COR-L47 (cell line): ENCODE data around the gene FAM81A.
"Not testable (repeated sequence)": the region's sequence is repeated elsewhere in the genome, so short reads cannot be mapped to it uniquely, and the experiment has no call there.

ENCODE experiments used
- DNase-seq: peaks from one replicate; lab custom pipeline; 2025; lab: John Stamatoyannopoulos, UW

The FAM81A gene

DNA sequence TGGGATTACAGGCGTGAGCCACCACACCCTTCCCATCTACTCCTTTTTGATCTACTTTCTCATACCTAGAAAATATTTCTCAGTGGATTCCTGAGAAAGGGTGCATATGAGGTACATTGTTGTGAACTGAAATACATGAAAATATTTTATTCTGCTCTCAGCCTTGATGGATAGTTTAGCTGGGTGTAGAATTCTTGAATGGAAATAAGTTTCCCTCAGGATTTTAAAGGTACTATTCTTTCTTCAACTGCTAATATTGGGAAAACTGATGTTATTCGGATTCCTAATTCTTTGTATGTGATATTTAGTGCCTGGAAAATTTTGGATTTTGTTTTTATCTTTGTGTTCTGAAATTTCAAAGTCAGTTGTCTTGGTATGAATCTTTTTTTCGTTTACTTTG, 9.1 kb upstream of the FAM81A start:
- DNase-seq, result not testable (repeated sequence)

DNA sequence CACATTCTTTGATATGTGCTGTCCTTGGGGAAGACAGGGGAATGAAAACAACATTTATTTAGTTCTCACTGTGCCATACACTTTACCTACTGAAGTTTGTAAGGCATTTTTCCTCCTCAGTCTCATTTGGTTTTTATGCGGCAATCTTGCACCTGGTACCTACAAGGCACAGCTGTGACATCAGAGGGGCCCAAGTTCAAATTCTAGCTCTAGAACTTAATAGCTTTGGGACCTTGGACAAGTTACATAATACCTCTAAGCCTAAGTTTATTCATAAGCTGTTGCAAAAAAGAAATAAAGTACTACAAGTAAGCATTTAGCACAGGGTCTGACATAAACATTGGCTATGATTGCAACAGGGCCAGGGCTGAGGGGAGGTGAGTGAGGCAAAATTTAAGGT, 5.6 kb upstream of the FAM81A start:
- no peak for DNase-seq

DNA sequence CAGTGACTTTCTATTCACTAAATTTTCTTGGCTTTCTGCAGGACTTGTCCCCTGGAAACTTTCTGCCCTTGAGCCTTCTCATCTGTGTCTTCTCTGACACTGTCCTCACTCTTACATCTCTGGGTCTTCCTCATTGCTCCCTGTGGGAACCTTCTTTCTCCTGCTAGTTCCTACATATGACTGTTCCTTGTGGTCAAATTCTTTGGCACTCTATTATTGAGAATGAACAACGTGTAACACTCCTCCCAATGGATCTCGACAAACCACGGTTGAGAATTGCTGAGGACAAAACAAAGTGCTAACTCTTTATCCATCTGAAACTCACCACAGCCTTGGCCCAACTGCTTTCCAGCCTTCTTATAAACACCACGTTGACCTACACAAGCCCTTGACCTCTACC, 3.5 kb upstream of the FAM81A start:
- no peak for DNase-seq

DNA sequence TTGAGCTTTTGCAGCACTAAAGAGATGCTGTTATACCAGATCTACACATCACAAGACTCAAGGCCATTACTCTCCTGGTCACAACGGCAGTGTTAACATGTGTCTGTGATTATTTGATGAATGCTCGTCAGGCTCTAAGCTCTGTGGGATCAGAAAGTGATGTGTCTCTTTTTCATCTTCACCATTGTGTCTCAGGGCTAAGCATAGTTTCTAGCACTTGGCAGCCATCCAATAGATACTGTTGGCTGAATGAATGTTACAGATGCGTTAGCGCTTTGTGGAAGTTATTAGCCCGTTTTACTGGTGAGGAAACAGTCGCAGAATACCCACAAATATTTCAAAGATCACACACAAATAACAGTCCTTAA, 1.2 kb upstream of the FAM81A start:
- DNase-seq, result peak; percentile 20

DNA sequence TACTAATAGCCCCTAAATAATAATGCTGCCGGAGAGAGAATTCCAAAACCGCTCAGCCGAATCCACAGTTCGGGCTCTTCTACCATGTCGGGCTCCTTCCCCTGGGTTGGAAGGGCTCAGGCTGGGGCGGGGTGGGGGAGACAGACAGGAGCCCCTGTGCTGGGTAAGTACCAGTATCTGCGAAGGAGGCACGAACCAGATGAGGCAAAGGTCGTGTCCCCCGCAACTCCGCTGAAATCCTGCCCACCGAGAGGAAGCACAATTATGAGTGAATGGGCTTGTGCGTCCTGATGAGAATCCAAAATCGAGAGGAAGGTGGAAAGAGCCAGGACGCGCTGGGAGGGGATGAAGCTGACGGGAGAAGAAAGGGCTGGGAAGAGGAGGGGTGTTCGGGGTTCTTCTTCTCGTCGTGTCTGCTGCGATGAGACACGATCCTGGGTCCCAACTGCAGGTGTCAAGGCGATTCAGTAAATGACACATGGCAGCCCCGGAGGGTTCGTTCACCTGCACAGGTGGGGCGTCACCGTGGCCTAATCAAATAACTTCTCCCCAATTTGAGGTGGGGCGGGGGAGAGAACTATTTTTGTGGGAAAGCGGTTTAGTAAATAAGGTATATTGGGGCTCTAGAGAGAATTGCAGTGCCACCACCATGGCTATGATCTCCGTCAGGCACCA, 707 bp upstream of the FAM81A start:
- DNase-seq, result peak; percentile 27

DNA sequence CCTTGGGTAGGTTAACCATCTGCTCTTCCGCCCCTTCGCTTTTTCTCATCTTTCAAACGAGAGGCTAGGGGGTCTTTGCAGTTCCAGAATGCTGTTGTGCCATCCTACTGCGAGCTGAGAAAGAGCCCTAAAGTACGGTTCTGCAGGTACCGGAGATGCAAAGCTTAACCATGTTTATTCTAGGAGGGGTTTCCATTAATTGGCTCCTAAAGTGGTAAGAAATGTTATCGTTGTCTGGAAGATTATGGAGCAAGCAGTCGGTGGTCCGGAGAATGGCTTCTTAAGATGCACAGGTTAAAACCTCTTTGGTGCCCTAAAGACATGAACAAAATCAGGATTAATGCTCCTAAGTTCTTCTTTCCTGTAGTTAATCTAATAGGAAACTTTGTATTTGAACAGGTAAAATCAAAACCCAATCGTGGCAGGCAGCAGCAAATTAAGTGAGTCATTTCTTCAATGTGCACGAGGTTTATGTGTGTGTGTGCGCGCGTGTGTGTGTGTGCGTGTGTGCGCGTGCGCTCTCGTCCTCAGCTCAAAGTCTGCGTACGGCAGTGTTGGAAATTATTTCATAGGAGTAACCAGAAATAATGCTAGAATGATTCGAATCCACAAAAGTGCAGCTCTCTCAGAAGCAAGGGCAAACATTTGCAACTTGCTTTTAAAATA, 772 bp downstream of the FAM81A start:
- DNase-seq, result no peak

DNA sequence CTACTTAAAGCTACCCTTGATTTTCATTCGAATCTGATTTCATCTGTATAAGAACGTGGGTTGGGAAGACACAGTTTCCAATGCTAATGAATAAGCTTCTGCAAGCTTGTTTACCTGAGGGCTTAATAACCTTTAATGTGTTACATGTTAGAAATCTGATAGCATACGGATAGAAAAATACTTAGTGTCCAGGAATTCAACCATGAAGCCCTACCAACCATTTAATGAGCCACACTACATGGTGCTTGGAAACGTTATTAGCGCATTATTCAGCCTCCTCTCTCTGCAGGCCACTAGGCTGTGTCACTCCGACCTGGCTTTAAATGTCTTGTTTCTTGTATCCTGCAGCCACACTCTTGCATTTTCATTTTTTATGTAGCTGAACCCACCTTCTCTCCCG, 1.6 kb downstream of the FAM81A start:
- DNase-seq, result no peak

DNA sequence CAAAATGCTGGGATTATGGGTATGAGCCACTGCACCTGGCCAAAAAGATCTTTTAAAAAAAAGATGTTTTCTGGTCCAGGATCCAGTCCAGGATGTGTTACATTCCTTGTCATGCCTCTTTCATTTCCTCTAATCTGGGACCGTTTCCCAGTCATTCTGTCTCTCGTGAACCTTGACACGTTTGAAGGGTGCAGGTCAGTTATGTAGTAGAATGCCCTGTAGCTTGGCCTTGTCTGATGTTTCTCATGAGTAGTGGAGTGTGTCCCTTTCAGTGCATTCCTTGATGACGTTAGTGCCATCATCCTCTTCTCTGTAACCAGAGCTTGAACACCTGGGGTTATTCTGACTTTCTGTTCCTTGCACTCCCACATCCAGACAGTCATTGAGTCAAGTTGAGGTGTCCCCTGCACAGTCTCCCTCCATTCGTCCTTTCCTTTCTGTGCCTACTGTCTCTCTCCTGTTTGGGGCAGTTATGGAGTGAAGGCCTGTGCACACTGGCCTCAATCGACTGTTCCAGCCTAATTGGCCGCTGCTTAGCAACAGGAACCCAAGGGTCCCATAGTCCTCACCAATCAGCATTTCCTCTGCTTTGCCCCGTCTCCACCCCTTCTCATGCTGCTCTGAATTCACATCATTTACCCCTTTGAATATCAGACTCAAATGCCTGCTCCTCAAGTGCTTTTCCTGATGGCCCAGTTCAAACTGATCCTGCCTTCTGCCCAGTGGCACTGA, 5.5 kb downstream of the FAM81A start:
- no peak for DNase-seq

DNA sequence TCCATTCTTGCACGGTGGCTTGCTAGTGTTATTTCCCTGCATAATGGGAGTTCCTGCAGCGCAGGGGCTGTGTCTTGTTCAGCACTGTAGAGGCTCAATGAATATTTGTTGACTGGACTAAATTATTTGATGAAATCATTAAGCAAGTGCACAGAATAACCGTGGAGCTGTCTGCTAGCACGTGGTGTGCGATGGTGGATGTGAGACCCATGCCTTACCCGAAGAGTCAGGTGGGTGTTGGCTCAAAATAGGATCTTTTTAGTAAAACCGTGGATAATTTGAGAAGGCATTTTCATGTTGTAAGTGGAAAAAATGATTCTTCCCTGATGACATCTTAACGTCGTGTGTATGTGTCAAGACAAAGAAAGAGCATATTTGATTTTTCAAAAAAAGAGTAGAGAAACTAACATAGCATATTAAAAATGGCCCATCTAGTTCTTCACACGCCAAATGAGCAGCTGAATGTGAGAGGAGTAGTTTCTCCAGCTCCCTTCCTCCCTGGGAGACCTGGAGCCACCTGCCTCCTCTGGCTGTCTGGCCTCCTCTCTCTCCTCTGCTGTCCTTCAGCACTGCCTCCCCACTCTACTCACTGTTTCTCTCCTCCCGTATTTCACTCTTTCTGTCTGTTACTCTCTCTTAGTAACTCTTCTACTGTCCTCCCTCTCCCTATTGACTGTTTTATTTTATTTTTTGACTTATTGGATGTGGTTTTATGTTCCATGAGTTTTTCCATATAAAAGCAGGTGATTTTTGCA, 6.3 kb downstream of the FAM81A start:
- no peak for DNase-seq

DNA sequence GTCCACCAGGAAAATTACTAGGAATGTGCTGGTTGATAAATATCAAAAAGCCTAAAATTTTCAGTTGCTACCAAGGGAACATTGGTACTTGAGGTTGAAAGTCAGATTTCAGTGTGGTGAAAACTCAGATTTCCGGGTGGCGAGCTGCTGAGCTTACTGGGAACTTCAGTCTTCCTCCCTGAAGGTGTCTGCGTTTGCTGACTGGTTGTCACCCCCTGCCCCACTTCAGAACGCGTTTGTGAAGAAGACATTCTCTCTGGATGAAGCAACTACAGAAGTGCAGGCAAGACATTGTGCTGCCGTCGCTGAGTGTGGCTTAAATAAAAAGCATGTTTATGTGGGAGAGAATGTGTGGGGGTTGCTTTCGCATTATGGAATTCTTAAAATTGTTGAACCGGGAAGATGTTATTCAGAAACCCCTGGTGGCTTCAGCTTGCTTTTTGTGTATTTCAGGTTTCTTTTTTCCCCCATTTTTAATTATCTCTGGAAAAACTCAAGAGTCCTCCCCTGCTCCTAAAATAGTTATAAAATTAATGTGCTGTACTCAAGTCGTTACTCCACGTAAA, 7.1 kb downstream of the FAM81A start:
- DNase-seq, result no peak

DNA sequence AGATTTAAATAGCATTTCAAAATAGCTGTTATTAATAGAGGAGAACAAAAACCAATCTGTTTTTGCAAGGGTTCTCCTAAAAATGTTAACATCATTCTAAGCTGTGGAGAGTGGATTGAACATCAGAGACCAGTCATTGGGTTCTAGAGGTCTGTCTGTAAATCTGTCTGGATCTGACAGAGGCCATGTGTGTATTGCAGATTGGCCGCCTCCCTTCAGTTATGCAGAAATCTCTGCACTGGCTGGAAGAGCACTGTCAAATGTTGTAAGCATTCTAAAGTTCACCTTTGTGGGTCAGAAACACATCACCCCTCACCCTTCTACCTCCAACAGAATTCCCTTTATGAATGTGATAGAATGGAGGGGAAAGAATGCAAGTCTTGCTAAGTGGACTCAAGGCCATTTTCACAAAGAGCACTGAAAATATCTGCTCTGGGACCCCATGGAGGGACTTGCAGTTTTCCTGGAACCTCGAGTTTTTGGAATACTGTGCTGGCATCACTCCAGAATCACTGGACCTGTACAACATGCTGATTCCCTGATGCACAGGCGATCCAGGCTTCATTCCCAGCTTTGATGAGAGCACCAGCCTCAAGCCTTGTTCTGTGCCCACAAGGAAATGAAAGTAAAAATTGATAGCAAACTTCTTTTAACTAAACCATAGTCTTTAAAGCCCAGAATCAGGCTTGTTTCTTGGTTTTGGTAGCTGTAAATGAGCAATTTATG, 8.4 kb downstream of the FAM81A start:
- no peak for DNase-seq

DNA sequence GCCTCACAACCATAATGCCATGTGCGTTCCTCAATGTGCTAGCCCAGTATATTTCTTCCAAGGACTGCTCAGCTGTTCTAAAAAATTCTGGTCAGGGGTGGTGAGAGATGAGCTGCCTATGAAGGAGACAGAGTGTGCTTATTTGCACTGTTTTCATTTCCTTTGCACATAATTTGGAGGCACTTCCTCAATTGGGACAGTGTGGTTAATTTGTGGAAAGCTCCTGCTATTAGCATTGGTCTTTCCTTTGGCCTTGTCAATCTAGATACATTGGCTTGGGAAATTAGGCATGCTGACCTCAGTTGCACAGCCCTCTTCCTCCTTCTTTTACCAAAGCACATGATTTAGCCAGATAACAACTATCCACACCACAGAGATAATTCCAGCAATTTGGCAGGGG, 9.4 kb downstream of the FAM81A start:
- no peak for DNase-seq

DNA sequence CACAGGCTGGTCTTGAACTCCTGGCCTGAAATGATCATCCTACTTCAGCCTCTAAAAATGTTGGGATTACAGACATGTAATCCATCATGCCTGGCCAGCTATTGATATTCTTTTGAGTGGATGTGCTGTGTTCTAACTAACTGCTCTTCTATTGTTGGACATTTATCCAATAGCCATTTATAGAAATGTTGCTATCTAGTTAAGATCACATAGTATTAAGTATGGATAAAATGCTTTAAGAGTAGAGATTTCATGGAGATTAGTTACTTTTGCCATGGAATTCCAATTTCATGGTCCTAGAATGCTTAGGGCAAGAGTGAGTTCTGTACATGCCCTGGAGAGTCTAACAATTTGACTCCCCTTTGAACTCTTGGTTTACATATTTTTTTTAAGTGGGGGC, 10.9 kb downstream of the FAM81A start:
- no peak for DNase-seq

DNA sequence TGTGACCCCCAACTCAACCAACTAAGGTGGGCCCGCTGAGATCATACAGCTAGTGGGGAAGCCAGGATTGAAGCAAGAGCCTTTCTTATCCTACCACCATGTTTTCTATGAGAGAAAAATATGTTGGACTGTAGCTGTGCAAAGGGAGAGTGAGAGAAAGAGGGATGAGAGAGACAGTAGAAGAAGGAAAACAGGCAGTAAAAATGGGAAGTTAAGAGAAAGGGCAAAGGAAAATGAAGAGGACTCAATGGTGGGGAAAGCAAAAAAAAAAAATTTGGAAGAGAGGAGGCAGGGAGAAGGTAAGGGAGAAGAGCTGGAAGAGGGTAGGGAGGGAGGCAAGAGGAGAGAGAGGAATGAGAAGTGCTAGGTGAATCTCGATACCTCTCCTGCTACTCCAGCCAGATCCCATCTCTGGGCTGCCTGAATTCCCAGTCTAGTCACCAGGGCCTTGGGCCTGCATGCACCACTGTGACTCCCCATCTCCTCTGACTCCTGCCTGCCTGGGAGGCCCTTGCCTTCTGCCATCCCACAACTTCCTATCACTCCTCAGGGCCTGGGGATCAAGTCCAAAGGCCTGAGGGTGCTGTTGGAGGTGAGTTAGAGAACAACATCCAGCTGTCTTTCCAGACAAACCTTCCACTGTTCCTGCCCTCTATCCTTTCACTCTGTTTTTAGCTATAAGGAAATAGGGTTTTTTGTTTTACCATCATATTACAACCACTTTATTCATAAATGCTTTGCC, 15.7 kb downstream of the FAM81A start:
- no peak for DNase-seq

DNA sequence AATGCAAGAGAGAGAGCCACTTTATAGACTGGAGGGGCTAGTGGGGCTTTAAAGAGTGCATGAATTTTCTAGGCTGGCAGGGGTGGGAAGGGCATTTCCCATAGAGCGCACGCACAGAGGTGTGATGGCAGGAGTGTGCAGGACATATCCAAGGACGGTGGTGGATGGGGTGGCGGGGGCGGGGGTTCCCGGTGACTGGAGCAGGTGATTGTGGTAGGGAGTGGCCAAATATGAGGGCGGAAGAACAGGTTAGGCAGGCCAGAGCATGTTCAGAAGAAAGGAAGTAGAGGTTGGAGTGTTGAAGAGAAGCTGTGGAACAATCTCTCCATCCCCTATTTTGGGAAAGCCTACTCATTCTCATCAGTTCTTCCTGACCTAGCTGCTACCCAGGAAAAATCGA, 18.1 kb downstream of the FAM81A start:
- peak; percentile 5 for DNase-seq

DNA sequence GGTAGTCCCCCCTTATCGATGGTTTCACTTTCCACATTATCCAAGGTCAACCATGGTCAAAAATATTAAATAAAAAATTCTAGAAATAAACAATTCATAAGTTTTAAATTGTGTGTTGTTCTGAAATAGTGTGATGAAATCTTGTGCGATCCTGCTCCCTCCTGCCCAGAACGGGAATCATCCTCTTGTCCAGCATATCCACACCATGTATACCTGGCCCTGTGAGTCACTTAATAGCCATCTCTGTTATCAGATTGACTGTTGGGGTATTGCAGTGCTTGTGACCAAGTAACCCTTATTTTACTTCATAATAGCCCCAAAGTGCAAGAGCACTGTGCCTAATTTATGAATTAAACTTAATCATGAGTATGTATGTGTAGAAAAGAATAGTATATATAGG, 19.1 kb downstream of the FAM81A start:
- DNase-seq, result no peak

DNA sequence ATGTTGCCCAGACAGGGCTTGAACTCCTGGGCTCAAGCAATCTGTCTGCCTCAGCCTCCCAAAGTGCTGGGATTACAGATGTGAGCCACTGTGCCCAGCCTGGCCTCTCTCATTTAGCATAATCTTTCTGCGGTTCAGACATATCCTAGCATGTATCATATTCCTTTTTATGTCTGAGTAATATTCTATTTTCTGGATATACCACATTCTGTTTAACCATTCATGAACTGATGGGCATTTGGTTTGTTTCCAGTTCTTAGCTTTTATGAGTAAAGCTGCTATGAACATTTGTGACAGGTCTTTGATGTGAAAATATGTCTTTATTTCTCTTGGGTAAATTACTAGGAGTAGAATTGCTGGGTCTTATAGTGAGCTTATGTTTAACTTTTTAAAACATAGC, 23.5 kb downstream of the FAM81A start:
- DNase-seq, result no peak

DNA sequence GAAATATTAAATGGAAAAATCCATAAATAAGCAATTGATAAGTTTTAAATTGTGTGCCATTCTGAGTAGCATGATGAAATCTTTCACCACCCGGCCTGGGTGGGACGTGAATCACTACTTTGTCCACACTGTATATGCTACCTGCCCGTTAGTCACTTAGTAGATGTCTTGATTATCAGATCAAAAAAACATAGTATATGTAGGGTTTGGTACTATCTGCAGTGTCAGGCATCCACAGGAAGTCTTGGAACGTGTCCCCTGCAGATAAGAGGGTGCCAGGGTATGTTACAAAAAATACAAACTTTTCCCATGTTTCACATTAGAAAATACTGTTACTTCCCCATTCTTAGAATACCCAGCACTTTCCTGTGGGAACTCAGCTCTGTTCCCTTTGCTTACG, 35.2 kb downstream of the FAM81A start:
- DNase-seq, result no peak

DNA sequence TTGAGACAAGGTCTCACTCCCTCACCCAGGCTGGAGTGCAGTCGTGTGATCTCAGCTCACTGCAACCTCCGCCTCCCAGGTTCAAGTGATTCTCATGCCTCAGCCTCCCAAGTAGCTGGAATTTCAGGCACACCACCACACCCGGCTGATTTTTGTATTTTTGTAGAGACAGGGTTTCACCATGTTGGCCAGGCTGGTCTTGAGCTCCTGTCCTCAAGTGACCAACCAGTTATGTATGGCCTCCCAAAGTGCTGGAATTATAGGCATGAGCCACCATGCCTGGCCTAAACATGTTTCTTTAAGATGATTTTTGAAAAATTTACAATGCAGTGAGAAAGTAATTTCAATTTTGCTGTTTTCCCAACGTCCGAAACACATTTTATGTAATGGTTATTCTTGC, 37.2 kb downstream of the FAM81A start:
- DNase-seq, result not testable (repeated sequence)

DNA sequence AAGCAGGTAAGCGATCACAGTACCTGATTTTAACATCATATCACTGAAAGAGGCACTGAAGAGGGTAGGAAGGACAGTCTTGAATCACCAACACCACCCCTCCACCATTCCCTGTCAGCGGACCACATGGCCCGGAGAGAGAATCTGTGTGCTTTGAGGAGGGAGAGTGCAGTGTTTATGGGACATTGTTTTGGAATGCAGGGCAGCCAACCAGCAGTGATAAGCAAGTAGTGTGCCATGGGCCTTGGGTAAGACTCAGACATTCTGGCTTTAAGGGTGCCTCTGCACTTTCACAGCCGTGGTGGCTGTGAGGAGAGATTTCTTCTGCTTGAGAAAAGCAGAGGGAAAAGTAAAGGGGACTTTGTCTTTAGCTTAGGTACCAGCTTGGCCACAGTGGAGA, 46.4 kb downstream of the FAM81A start:
- no peak for DNase-seq

DNA sequence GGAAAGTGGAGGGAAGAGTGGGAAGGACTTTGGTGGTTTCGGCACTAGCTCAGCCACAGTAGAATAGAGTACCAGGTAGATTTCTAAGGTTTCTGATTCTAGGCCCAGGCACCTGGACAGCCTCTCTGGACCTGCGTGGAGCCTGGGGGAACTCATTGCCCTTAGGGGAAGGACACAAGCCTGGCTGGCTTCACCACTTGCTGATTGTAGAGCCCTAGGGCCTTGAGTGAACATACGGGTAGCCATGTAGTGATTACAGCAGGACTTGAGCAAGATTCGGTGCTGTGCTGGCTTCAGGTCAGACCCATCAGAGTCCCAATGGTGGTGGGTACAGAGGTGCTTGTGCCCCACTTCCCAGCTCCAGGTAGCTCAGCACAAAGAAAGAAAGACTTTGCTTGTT, 47.0 kb downstream of the FAM81A start:
- no peak for DNase-seq
